ENCODE data around the gene CORO1C.
"Not testable (repeated sequence)": the region's sequence is repeated elsewhere in the genome, so short reads cannot be mapped to it uniquely, and the experiment has no call there.

Gene CORO1C

DNA sequence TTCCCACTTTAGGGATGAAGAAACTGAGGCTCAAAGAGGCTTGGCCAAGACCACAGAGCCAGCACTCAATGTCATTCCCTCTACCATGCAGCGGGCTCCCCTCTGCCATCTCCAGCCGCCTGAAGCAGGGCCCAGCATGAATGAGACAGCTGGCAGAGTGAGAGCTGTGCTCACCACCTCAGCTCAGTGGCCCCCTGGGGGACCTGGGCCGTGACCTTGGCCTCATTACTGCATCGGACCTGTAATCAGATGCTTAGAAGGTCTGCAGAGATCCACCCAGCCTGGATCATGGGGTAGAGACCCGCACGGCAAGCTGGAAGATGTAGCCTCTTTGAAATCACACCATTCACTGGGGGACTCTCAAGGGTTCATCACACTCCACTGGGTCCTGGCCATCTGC lies 22.7 kb upstream of the CORO1C start:
- DNase-seq (ENCODE audit: low spot score): no peak

DNA sequence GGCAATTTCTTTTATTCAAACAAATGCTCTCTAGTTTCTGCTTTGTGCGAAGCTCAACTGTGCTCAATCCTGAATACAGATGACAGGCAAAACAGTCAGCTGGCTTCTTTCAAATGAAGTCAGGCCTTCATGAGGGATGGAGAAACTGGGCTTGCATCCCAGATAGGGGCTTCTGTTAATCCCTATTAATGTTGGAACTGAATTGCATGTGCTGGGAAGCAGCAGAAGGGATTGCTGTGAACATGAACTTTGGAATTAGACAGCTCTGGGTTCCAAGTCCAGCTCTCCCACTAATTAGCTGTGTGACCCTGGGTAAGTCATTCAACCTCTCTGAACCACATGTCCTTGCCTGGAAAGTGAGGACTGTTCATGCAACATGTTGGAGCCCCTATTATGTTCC lies 21.1 kb upstream of the CORO1C start:
- no peak for DNase-seq (ENCODE audit: low spot score)

DNA sequence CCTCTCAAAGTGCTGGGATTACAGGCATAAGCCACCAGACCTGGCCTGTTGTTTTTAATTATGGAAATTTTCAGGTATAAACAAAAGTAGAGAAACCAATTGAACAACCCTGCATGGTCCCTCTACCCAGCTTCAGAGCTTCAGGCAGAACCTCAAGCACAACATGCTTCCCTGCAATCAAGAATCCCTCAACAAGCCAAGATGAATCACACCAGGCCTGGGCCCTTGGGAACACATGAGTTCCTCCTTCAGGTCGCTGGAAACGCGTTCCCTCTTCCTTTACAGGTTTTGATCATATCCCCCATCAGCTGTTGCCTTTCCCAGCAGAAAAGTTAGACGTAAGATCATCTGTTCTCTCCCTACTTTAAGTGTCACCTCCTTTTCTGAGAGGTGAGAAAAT lies 20.5 kb upstream of the CORO1C start:
- peak; percentile 51 for DNase-seq (ENCODE audit: low spot score)

DNA sequence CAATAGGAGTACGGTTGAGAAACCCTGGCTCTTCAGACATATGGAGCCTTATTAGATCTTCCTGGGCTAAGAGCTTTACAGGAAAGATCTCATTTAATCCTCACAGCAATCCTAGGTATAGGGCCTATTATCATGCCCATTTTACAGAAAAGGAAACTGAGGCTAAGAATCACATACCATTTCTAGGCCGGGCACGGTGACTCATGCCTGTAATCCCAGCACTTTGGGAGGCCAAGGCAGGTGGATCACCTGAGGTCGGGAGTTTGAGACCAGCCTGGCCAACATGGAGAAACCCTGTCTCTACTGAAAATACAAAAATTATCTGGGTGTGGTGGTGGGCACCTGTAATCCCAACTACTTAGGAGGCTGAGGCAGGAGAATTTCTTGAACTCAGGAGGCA lies 19.7 kb upstream of the CORO1C start:
- DNase-seq (ENCODE audit: low spot score): not testable (repeated sequence)

DNA sequence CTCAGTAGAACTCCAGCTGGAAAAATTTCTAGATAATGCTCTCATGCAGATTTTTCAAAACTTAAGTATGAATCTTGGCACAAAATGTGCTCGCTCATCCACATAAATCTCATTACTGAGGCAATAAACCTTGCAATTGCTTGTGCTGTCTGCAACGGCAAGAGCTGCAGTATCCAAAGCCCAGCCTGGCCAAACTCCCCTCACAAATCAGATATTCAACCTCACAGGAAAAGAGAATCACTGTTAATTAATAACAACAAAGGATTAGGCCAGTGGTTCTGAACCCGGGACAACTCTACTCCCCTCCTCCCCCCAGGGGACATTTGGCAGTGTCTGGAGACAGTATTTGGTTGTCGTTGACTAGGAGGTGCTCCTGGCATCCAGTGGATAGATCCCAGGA lies 19.2 kb upstream of the CORO1C start:
- DNase-seq (ENCODE audit: low spot score): peak; percentile 59

DNA sequence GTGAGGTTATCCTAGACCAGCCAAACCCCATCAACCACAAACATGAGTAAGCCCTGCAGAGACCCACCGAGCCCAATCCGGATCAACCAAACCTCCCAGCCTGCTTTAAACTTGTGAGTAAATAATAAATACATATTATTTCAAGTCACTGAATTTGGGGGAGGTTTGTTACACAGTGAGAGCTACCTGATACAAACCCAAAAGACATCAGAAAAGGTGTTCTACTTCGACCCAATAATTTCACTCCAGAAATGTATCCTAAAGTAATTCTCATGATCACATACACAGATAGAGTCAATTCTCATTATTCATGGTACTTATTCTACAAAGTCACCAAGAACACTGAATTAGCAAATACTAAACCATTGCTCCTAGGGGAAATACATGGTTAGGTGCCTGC lies 16.2 kb upstream of the CORO1C start:
- no peak for DNase-seq (ENCODE audit: low spot score)

DNA sequence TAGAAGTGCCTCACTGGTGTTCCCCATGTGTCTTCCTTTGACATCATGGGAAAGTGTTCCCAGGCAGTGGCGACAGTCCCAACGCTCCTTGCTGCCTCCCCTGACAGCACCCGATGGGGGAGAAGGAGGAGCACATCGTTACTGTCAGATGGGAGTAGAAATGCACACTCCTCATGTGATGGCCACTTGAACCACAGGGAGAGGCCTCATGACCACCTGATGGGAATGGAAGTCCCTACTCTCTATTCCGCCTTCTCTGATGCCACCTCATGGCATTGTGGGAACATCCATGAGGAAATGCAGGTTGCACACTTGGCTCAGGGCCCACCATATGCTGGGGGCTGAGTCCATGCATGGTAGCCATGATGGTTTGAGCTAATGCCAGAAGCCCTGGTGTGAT lies 14.3 kb upstream of the CORO1C start:
- DNase-seq (ENCODE audit: low spot score): no peak

DNA sequence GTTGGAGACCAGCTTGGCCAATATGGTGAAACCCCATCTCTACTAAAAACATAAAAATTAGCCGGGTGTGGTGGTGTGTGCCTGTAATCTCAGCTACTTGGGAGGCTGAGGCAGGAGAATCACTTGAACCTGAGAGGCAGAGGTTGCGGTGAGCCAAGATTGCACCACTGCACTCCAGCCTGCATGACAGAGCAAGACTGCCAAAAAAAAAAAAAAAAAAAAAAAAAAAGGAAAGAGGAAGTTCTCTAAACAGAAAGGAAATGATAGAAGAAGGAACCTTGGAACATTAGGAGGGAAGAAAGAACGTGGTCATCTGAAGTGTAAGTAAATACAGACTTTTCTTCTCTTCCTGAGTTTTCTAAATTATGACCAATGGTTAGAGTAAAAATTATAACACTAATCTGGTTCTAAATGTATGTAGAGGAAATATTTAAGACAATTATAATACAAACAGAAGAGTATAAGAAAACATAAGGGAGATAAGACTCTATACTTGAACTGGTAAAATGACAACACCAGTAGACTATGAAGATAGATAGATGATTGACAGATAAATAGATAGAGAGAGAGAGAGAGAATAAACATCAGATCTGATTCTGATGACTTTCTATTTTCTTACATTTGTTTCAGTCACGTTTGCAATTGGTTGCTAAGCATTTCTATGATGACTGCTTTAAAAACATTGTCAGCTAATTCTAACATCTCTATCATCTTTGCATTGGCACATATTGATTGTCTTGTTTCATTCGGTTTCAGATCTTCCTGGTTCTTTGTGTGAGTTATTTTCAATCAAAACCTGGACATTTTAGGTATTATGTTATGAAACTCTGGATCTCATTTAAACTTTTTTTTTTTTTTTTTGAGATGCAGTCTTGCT lies 12.9 kb upstream of the CORO1C start:
- no peak for DNase-seq (ENCODE audit: low spot score)

DNA sequence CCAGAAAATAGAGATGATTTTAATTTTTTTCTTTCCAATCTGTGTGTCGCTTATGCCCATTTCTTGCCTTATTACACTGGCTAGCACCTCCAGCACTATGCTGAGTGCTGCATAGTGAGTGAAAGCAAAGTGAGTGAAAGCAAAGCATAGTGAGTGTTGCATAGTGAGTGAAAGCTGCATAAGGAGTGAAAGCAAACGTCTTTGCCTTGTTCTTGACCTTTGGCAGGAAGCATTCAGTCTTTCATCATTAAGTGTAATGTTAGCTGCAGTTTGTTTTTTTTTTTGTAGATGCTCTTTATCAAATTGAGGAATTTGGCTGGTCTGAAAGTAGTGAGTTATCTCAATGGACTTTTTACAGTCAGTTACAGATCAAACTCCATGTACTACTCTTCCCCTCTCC lies 6.9 kb upstream of the CORO1C start:
- no peak for DNase-seq (ENCODE audit: low spot score)

DNA sequence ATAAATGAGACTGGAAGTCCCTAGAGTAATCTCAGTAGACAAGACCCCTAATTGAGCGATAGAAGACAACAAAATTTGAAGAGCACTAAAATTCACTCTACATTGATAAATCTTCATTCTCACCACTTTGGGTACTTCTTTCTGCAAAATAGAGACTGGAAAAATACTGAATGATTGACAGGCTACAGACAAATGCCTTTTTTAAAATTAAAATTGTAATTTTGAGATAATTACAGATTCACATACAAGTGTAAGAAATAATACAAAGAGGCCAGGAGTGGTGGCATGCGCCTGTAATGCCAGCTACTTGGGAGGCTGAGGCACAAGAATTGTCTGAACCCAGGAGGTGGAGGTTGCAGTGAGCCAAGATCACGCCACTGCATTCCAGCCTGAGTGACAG lies 4.5 kb upstream of the CORO1C start:
- DNase-seq (ENCODE audit: low spot score): no peak

DNA sequence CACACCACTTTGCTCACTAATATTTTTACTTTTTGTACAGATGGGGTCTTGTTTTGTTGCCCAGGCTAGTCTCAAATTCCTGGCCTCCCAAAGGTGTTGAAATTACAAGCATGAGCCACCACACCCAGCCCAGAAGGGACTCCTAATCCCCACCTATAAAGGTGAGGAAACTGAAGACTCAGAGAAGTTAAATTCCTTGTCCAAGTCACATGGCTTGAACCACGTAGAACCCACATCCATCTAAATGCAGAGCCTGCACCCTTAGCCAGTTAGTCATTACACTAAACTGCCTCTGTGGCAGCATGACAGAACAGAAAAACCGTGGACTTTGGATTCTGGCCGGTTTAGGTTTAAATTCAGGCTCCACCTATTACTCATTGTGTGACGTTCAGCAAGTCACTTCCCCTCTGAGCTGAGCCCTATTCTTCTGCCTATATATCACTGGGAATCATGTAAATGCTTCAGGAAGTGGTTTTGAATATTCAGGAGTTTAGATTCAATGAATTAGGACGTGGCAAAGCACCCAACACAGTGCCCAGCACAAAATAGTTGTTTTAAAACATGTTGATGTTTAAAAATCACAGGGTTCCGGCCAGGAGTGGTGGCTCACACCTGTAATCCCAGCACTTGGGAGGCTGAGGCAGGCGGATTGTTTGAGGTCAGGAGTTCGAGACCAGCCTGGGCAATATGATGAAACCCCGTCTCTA lies 3.0 kb upstream of the CORO1C start:
- DNase-seq (ENCODE audit: low spot score): peak; percentile 75

DNA sequence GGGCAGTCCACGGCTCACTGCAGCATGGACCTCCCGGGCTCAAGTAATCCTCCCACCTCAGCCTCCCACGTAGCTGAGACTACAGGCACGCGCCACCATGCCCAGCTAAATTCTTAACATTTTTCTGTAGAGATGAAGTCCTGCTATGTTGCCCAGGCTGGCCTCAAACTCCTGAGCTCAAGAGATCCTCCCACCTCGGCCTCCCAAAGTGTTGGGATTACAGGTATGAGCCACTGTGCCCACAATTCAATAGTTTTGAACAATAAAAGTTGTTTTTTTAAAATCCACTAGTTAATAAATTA lies 1.9 kb upstream of the CORO1C start:
- DNase-seq (ENCODE audit: low spot score): not testable (repeated sequence)

DNA sequence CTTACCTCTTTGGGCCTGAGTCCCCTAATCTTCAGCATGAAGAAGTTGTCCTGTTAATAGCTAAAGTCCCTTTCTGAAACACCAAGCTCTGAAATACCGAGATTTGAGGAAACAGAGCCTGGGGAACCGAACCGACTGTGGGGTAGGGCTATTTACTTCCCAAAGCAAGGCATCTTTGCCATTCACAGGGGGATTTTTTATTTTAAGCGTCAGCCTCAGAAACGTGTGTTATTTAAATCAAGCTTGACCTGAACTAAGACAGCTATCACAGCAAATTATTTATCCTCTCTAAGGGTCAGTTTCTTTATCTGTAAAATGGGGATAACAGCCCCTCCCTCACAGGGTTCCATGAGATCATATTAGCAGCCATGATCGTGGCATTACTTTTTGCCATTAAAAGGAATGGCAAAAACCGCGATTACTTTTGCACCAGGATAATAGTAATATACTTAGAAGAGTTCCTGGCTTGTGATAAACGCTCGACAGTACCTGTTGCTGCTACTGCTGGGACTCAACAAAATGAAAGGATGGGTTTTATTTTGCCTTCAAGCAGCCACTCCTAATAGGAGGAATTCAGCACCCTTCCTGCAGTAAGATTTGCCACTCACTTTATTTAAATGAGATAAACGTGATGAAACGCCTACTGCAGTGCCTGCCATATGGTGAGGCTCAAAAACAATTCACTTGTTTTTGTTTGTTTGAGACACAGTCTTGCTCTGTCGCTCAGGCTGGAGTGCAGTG lies 1.3 kb upstream of the CORO1C start:
- DNase-seq (ENCODE audit: low spot score): no peak

DNA sequence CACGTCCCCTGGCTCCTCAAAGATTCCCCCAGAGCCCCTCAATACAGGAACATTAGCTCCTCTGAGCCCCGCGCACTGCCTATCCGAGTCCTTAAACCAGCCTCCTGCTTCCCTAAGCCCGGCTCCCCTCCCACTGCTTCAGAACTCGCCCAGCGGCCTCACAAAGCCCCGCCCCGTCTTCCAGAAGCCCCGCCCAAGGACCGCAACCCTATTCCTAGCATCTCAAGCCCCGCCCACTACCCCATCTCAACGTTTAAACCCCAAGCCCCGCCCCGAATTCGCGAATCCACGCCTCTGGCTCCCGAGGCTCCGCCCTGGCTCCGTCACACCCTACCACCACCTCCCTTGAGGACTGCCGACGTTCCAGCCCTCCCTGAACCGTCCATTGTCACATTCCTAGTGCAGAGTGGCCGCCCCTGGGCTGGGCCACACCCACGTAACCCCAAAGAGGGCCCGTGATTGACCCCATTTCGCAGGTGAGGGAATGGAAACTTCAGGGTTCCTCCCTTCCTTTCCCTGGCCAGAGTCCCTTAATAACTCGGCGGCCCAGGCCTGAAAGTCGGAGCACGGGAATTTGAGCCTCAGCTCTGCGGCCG lies 646 bp upstream of the CORO1C start:
- DNase-seq (ENCODE audit: low spot score): peak; percentile 98

DNA sequence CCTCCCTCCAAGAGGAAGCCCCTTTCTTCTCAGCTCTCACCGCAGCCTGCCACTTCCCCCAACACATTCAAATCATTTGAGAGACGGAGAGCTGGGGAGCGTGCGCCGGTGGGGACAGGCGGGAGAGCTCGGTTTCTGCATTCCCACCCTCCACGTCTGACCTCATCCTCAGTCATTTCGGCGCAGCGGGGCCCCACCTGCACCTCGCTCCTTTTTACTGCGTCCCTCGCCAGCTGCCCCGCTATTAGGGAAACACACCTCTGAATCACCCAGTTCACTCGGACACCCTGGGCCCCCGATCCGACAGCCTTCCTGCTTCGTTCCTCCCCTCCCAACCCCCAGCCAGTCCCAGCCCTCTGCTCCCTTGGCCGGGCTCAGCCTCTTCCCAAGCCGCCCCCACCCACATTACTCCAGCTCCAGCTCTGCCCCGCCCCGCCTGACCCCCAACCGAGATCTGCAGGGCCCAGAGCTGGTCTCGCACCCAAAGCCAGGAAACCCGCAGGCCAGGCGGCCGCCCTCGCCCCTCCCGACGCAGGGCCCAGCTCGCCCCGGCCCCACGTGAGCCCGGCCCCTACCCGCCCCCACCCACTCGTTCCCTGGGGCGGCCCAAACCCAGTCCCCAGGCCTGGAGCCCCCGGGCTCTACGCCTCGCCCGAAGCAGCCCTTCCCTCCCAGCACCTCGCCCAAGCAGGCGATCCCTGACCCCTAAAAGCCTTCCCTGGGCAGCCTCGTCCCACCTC lies 783 bp downstream of the CORO1C start:
- DNase-seq (ENCODE audit: low spot score): peak; percentile 69

DNA sequence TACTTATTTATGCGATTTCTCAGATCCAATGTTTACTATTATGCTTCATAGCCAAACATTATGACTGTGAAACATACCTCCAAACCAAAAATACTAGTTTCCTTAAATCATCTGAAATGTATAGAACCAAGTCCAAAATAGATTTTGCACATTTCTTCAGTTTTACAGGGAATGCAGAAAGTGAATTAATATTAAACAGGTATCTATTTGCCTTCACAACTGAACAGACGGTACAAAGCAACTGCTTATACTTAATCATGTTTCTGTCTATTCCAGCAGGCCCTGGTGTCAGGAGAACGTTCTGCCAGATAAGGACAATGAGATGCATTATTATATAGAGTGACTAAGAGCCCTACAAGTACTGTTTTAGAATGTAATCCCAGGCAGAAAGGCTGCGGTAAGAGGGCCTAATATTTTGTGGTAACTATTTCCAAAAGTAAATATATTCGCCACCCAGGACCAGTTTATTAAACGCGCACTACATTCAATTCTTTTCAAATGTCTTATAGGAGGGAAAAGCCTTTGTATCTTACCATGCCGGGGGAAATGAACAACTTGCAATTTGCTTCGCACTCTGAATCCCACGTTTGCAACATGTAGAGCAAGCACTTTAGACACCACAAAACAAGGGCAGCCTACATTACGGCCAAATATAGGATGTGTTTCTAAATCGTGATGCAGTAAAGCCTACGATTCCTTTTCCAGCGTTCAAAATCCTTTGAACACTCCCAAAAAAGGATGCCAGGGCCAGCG lies 1.5 kb downstream of the CORO1C start:
- DNase-seq (ENCODE audit: low spot score): no peak

DNA sequence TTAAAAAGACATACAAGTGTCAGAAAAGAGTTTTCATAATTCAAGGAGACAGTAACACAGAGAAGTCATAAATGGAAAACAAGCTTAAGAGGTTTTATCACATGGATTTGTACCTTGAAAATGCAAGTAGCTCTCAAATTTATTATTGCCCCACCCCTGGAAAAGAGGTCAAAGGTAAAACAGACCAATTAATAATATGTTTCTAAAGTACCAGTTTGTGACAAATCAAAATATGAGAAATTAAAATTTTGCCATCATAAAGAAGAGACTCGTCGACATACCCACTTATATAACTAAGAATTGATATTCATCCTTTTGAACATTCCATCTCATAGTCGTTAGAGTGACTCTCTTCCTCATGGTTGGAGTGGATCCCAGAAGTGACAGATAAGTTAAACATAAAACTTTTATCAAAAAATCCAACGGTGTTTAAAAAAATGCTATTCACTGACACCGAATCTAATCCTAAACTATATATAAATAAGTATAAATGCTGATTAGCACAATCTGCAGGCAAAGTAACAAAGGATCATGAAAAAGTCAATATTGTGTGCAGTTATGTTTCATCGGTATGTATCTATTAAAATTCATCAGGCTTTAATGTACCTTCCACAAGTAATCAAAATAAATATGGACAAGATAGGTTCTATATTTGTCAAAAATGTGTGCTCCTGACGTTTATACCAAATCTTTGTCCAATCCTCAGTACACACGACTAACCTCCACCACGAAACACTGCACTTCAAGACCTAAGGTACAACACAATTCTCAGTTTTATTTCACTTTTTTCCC lies 2.3 kb downstream of the CORO1C start:
- no peak for DNase-seq (ENCODE audit: low spot score)

DNA sequence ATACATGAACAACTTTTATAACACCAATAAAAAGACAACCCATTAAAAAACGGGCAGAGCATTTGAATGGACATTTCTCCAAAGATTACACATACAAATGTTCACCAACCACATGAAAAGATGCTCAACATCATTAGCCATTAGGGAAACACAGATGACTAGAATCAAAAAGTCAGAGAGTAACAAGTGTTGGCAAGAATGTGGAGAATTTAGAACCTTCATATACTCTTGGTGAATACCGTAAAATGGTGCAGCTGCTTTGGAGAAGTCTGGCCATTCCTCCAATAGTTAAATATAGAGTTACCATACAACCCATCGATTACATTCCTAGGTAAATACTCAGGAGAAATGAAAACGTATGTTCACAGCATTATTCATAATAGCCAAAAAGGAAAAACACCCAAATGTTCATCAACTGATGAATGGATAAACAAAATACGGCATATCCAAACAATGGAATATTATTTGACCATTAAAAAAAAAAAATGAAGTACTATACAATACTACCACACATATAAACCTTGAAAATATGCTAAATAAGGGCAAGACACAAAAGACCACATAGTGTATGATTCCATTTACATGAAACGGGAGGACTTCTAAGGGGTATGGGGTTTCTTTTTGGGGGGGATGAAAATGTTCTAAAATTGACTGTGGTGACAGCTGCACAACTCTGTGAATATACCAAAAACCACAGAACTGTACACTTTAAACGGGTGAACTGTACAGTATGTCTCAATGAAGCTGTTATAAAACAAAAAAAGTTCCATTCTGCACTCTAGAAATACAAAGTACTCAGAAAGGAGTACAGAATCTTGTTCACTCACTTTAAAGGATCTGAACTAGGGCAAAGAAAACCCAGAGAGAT lies 3.2 kb downstream of the CORO1C start:
- no peak for DNase-seq (ENCODE audit: low spot score)

DNA sequence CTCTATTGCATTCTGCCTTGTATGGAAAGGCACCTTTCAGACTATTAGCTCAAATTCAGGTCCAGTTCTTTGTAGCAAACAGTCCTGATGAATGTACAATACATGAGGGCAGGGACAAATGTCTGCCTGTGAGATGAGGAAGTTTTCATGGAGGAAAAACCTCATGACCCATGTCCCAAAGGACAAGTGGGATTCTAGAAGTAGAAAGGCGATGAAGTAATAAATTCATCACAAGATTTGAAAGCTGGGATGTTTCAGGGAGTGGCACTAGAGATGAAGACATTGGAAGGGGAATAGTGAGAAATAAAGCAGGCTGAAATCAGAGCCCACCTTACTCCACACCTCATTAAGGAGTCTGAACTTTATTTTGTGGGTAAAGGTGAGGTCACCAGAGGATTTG lies 4.2 kb downstream of the CORO1C start:
- DNase-seq (ENCODE audit: low spot score): no peak

DNA sequence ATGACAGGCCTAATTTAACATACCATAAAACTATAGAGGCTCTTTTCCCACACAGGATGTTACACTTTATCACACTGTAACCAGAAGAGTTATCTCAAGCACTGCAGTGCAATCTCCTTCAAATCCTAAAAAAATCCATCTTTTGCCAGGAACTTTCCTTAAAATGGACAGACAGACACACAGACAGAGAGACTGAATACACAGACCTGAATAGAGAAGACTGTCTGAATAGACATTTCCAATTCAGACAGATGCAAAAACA lies 6.5 kb downstream of the CORO1C start:
- no peak for DNase-seq (ENCODE audit: low spot score)

All from GM03348 (cell line).